Neural progenitor cell (in vitro differentiated cells): ENCODE results near the gene PLBD1.

ENCODE experiments used
- EZH2phosphoT487 ChIP-seq: fragments of 200-600 bp; sonication (generic); IDR thresholded peaks from 2 replicates; pipeline ENCODE4 v1.6.1; 2017; ENCODE audit warnings: antibody characterized with exemption
- TF ChIP-seq, protein P1 (sequence below): fragments of 200-600 bp; sonication (generic); IDR thresholded peaks from 2 replicates; pipeline ENCODE4 v1.5.1; 2017; ENCODE audit warnings: antibody characterized with exemption, mild to moderate bottlenecking

DNA sequence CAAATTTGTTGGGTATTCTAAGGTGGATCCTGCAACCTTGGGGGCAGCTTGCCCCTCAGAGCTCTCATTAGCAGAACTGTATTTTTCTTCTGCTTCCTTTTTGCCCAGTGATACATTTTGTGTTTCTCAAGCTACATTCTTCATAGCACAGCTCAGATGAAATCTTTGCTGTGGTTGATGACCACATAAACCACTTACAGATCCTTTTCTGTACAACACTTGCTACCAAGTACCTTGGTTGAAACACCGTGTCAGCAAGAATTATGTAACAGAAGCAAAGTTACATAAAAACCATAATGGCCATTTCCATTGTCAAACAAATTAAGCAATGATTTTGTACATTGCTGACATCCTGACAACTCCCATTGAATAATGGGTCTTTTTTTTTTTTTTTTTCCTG is 9.7 kb upstream of the PLBD1 start:
- TF ChIP-seq, protein P1, sequence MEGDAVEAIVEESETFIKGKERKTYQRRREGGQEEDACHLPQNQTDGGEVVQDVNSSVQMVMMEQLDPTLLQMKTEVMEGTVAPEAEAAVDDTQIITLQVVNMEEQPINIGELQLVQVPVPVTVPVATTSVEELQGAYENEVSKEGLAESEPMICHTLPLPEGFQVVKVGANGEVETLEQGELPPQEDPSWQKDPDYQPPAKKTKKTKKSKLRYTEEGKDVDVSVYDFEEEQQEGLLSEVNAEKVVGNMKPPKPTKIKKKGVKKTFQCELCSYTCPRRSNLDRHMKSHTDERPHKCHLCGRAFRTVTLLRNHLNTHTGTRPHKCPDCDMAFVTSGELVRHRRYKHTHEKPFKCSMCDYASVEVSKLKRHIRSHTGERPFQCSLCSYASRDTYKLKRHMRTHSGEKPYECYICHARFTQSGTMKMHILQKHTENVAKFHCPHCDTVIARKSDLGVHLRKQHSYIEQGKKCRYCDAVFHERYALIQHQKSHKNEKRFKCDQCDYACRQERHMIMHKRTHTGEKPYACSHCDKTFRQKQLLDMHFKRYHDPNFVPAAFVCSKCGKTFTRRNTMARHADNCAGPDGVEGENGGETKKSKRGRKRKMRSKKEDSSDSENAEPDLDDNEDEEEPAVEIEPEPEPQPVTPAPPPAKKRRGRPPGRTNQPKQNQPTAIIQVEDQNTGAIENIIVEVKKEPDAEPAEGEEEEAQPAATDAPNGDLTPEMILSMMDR: no peak
- TF ChIP-seq EZH2phosphoT487: no peak
